GM13976 (cell line): ENCODE results near the gene MORN2.
A peak's percentile ranks its signal among the peaks of the same experiment; 100 is the strongest.
"Not testable (repeated sequence)": the region's sequence is repeated elsewhere in the genome, so short reads cannot be mapped to it uniquely, and the experiment has no call there.

Experiments used
- DNase-seq: peaks from one replicate; pipeline ENCODE4 v3.0.0; 2012; ENCODE audit warnings: low spot score
- CTCF ChIP-seq: IDR thresholded peaks from 2 replicates; pipeline ENCODE4 v1.5.1; 2012; ENCODE audit warnings: borderline replicate concordance, mild to moderate bottlenecking; ENCODE audit not compliant: insufficient read depth; ENCODE audit errors: extremely low read depth, missing control alignments, control extremely low read depth
- in situ Hi-C: fragments of 300-500 bp; cut with MboI; formaldehyde crosslinking; loops from one replicate; pipeline ENCODE4 v1.12.0; 2022; ENCODE audit warnings: low sequenced_read_pairs, mixed read lengths, inconsistent platforms; ENCODE audit not compliant: unreplicated experiment

Gene MORN2

GRCh38 chr2:38875576-38876367 lies at the start of gene MORN2, which contains the start of gene DHX57:
MORN2 (plus strand) TSS chr2:38875976.
DHX57 (minus strand) TSS chr2:38875934; CDS start chr2:38868405, 7,529 bp downstream.
- in situ Hi-C loops, result no loop called here
- DNase-seq, result peak; percentile 94
- no peak for TF ChIP-seq CTCF

GRCh38 chr2:38827539-38828145 lies 48.1 kb upstream of the MORN2 start:
- in situ Hi-C loops, result not testable (repeated sequence)

GRCh38 chr2:38828460-38828859 lies 47.3 kb upstream of the MORN2 start:
- in situ Hi-C loops, result no loop called here
- no peak for TF ChIP-seq CTCF
- DNase-seq, result no peak

More at GRCh38 chr2:38827539-38828145, 48.1 kb upstream of the MORN2 start:
- DNase-seq, result peak; percentile 21

- DNase-seq, result no peak
- no peak for TF ChIP-seq CTCF
- in situ Hi-C loops, result no loop called here
These were observed 45.8 kb upstream of the MORN2 start for GRCh38 chr2:38829971-38830370.

- in situ Hi-C loops, result no loop called here
- no peak for TF ChIP-seq CTCF
- DNase-seq, result no peak
These were observed 45.1 kb upstream of the MORN2 start for GRCh38 chr2:38830526-38831159.

GRCh38 chr2:38835015-38835601 lies 40.7 kb upstream of the MORN2 start:
- no peak for TF ChIP-seq CTCF
- no peak for DNase-seq
- in situ Hi-C loops, result no loop called here
